GM21423 (cell line): ENCODE results near the gene NCAPD3.

Experiments used
- ATAC-seq: cut with Tn5 transposase; IDR thresholded peaks from one replicate; pipeline ENCODE4 v1.9.1; 2021; ENCODE audit warnings: mild to moderate bottlenecking, moderate library complexity; ENCODE audit not compliant: unreplicated experiment

NCAPD3 gene

DNA sequence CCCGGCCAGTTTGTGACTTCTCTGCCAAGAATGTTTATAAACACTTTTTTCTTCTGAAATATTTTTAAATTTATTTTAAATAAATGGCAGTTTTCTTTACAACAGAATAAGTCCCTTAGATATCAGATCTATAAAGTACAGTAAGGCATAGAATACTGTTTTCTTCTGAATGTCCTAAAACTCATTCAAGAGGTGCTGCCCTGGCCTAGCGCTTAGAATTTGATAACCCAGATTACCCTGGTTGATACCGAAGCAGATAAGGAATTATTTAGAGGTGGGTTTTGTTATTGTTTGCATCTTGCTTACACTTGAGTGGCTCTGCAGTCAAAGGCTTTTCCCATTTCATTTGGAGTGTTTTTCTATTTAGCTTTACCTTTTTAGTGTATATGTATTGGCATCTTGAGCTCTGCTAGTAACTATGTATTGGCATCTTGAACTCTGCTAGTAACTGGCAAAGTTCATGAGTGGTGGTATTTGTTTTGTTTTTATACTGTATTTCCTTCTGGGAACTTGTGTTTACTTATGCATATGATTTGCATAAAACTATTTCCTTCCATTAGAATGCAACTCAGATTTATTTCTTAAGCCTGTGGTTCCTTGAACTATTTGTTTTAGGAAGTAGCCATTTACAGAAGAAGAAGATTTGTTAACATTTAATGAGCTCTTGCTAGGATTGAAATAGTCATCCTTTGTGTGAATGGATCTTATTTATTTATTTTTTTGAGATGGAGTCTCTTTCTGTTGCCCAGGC, 30.8 kb upstream of the NCAPD3 start:
- no peak for ATAC-seq

DNA sequence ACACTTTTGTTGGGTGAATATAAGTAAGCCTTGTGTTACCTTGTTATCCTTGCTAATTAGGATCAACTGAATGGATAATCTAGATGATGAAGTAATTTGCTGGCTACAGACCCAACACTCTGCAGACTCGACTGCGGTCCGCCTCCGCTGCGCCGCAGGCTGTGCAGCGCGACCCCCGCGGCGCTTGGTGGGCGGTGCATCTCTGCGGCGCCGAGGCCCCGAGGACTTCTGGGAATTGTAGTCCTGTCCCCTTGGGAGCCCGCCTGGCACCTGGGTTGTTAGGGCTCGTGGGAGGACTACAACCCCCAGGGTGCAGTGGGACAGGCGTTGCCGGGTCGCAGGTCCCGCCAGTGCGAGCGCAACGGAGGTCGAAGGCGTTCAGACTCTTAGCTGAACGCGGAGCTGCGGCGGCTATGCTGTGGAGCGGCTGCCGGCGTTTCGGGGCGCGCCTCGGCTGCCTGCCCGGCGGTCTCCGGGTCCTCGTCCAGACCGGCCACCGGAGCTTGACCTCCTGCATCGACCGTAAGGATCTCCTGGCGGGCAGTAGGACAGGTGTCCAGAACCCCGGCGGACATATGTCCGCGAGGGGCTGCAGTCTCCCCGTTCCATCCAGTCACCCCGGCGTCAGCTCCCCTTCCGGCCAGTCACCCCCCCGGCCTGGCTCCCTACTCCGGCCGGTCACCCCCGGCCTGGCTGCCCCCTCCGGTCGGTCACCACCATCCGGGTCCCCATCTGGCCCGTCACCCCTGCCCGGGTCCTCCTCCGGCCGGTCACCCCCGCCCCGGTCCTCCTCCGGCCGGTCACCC, 29.6 kb upstream of the NCAPD3 start, which contains the start of the genes ACAD8 and THYN1:
TSS of gene ACAD8 (plus strand) at position 381 of the 806 bp plus-strand sequence. CDS start at position 414, 33 bp downstream.
TSS of gene THYN1 (minus strand) at position 165 of the 806 bp plus-strand sequence. CDS start 470 bp downstream, outside the sequence.
- peak; percentile 99 for ATAC-seq

DNA sequence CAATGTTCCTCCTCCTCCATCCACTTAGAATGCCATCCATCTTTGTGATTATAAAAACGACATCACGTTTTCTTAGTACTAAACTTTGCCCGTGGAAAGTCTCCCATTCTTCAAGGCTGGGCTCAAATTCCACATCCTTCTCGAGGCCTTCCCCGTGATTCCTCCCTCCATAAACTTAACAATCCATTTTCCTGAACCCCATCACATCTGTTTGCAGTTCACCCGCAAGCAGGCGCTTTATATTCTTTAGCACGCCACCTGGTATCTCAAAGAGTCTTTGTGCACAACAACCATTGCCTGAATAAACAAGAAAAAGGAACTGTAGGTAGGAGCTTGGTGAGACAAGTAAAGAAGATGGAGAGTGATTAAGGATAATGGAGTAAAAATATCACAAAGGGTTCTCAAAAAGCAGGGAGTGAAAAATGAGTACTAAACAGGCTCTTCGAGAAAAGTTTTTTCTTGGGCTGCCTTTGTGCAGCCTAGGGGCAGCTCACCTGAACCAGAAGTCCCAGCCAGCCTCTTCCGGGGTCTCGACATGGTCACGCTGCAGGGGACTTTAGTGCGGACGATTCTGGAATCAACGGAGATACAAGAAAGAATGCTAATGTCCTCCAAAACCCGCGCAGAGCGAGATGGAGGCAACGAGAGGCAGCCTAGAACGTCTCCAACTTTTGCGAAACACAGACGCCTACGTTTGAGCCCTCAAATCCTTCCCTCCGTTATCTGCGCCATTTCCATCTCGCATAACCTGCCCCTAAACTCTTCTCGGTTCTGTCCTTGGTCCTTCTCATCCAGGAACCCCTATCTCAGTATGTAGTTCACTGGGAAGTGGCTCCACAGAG, 28.8 kb upstream of the NCAPD3 start:
- peak; percentile 25 for ATAC-seq

DNA sequence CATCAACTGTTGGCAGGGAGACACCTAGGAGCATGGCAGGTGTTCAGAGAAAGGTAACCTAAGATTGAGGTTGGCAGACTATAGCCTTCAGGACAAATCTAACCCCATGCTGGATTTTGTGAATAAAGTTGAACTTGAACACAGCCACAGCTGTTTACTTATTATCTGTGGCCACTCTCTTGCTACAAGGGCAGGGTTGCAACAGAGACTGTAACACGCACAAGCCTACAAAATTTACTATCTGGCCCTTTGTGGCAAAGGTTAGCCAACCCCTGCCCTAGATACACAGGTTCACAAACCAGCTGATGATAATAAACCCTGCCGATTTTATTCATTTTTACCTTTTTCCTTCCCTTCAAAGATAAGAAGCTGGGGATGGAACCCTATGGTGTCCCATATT, 26.9 kb upstream of the NCAPD3 start:
- no peak for ATAC-seq

DNA sequence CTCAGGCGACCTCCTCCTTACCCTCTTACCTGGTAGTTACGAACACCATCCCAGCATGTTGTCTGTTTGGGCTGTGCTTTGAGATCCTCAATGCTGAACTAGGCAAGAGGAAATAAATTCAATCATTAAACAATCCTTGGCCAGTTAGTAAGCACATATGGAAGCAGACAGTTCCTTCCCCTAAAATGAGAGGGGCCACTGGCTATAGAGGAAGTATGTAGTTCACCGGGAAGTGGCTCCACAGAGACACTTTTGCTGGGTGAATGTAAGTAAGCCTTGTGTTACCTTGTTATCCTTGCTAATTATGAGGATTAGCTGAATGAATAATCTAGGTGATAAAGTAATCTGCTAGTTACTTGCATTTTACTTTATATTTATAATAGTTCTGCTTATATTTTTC, 26.5 kb upstream of the NCAPD3 start:
- ATAC-seq = no peak

DNA sequence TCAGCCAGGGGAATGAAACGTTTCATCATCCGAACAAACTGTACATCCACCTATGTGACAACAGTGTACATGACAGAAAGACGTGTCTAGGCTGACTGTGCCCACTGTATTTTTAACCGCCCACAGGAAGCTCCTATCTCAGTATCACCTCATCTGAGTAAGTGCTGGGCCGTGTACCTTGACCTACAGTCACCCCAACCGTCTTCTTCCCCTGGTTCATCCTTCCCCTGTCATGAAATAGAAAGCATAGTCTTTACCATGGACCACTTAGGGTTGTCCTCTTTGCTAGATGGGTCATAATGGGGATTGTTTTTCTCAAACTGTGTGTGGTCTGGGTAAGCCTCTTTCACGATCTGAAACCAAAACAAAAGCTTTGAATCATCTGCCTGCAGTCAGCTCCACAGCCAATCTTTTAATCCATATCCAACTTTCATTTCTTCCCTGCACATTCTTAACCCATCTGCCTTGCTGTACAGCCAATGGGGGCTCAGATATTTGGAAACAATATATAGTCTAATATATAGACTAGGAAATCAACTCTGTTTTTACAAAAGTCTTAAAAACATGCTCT, 25.2 kb upstream of the NCAPD3 start:
- no peak for ATAC-seq

DNA sequence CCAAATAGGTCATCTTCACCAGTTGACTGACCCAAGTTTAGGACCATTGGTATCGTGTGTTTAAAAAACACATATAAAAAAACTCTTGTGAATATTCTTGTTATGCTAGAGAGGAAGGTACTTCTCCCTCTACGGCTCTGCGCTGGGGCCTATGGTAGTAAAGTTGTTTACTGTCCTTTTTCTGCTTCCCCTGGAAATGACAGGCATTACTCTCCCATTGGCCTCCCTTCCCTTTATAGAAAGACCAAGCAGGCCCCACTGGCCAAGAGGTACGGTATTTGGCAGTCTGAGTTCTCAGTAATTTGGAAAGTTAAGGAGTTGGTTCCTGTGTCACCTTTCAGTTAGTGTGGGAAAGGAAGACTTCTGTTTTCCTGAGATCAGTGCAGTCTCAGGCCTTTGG, 22.9 kb upstream of the NCAPD3 start:
- ATAC-seq = no peak

DNA sequence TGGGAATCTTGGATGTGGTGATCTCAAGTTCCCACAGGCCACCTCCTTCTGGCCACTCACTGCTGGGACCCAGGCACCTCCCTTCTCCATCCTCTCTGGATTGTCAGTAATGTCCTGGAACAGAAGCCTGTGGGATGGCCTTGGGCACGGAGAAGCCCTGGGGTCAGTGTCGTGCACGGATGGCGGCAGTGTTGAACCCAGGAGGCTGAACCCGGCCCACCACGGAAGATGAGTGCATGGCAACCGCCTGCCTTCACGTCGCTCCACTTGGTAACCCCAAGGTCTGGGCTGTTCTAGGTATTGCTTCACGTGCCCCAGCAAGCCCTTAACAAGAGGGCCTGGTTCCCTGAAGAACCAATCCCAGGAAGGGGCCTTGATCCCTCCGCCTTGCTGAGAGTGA, 22.3 kb upstream of the NCAPD3 start:
- ATAC-seq = no peak

DNA sequence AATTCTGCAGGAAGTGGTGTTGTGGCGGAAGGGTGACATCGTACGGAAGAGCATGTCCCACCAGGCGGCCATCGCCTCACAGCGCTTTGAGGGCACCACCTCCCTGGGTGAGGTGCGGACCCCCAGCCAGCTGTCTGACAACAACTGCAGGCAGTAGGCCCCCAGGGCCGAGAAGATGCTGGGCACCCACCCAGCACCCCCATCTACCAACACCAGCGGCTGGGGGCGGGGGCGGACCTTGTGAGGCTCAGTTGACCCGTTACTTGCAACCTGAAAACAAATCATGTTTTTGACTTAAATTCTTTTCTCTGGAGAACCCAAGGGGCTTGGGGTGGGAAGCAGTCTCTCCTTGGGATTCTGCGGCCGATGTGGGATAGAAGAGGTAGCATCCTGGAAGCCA, 21.7 kb upstream of the NCAPD3 start:
- ATAC-seq = no peak

DNA sequence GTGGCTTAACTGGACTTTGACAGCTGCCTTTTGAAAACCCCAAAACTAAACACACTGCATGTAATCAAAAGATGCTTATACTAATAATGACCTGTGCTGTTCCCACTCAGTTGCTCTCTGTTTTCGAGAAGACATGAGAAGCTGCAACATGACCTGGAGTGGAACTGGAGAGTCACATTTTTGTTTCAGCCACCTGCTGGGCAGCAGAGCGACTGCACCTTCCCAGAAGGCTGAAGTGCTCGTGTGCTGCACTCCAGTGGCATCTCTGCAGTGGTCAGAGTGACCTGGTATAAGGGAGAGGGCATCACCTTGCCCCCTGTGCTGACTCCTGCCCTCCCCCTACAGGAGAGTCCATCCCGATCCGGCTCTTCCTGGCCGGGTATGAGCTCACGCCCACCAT, 20.8 kb upstream of the NCAPD3 start:
- ATAC-seq = peak; percentile 81

DNA sequence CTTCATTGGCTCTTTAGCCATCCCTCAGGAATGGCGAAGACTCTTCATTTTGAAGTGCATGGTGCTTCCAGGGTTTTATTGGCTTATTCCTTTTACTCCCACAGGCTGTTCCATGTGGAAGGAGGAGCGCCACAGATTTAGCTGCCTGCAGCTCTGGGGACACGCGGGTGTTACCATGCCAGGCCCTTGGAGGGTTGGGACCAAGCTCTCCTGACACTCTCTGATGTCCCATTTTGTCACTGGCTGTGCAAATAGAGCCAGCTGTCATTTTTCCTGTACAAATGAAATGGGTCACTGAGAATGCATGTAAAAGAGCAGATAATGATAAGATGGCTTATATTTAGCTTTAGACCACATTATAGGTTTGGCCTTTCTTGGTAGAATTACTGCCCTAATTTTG, 20.1 kb upstream of the NCAPD3 start:
- ATAC-seq = no peak

DNA sequence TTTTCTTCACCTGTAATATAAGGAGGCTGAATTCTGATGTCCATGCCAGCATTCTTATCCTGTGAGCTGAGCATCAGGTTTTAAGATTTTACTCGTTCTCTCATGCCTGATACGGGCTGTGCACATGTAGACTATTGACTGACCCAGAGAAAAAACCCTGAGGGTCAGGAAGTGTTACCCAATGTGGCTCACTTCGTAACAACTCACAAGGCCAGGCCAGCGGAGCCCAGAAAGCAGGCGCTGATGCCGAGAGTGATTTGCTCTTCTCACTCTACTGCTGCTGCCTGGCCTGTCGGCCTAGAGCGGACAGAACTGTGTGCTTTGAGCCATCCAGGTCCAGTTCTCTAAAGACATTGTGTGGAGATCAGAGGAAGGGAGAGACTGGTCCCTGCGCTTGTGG, 18.6 kb upstream of the NCAPD3 start:
- ATAC-seq = no peak

DNA sequence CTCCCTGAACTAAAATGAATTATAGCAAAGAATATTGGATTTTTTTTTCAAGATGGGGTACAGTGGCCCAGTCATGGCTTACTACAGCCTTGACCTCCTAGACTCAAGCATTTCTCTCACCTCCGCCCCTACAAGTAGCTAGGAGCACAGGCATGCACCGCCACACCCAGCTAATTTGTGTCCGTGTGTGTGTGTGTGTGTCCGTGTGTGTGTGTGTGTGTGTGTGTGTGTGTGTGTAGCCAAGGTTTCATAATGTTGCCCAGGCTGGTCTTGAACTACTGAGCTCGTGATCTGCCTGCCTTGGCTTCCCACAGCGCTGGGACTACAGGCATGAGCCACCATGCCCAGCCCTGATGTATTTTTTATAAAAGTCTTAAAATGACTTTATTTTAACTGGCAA, 16.8 kb upstream of the NCAPD3 start:
- no peak for ATAC-seq

DNA sequence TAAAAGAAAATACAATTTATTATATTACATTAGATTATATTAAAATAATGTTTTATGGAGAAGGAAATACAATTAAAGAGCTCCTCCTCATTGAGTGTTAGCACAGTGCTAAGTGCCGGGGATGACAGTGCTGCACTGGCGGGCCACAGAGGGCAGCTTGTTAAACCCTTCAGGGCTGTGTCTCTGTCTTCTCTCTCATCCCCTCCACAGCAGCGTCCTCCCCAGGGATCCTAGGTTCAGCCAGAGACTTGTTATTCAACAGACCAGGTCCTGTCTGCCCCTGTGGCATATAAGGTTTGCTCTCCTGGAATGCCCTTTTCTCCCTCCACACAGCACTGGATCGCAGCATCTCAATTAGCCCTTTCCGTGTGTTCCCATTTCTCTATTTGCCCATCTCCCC, 15.2 kb upstream of the NCAPD3 start:
- ATAC-seq = no peak

DNA sequence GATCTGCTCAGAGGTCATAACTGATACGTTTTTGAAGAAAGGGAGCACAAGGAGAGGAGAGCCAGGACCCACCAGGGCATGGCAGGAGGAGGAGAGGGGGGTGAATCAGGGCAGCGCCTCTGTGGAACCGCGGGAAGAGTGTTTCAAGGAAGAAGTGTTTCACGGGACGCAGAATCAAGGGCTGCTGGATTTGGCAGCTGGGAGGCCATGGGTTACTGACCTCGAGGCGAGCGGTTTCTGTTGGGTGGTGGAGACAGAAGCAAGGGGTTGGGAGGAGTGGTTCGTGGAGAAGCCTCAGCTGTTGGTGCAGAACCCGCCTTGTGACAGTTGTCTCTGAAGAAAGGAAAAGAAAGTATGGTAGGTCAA, 13.8 kb upstream of the NCAPD3 start:
- ATAC-seq = no peak

DNA sequence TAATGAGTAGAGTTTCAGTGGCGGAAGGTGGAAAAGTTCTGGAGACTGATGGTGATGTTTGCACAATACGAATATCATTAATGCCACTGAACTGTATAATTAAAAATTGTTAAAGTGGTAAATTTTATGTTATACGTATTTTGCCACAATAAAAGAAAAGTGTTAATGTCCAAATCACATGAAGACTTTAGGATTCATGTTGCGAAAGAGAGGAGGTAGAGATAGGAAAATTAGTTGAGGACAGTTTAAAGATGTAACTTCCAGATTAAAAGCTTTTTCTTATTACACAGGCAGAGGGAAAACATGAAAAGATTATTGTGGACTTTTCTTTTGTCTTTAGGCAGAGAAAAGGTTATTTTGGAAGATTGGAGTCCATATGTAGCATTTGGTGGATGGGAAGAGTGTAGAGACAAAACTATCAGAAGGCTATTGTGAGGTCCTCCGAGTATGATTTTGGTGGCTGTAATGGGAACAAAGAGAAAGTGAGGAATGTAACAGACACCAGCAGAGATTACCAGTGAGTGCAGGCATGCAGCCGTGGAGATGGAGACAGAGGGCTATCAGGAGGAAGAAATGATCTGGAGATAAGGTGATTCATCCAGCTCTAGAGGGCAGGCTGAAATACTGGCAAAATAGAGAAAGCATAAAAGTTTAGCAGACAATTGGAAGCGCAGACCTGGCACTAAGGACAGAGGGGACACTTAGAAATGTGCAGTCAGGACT, 13.2 kb upstream of the NCAPD3 start:
- no peak for ATAC-seq

DNA sequence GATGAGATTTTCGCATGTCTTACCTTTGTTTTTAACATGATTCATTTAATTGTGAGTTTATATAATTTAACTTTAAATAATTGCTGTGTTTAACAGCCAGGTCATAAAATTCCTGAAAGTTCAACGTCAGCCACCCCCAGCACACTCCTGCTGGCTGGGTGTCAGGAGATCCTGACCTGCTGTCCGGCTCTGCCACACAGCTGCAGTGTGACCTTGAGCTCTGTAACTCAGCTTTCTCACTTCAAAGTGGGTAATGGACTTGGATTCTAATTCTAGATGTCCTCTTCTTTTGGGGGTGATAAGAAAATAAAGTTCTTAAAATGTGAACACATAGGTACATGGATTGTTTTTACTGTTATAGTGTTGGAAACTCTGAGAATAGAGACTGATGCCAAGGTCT, 11.6 kb upstream of the NCAPD3 start:
- ATAC-seq = no peak

DNA sequence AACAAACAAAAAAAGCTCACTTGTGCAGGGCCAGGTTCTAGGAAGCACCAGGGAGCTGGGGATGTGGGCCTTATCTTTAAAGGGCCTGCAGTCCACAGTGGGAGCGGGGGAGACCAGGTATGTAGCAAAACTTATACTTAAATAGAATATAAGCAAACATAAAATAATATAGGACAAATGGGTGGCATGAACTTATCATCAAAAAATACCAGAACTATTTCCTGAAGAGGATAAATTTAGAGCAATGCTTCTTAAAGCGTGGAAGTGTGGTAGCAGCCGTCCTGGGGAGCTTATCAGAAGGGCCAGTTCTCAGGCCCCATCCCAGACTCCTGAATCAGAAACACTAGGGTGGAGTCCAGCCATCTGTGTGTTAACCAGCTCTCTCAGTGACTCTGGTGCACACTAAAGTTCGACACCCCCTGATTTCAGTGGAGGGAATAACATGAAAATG, 10.0 kb upstream of the NCAPD3 start:
- no peak for ATAC-seq

DNA sequence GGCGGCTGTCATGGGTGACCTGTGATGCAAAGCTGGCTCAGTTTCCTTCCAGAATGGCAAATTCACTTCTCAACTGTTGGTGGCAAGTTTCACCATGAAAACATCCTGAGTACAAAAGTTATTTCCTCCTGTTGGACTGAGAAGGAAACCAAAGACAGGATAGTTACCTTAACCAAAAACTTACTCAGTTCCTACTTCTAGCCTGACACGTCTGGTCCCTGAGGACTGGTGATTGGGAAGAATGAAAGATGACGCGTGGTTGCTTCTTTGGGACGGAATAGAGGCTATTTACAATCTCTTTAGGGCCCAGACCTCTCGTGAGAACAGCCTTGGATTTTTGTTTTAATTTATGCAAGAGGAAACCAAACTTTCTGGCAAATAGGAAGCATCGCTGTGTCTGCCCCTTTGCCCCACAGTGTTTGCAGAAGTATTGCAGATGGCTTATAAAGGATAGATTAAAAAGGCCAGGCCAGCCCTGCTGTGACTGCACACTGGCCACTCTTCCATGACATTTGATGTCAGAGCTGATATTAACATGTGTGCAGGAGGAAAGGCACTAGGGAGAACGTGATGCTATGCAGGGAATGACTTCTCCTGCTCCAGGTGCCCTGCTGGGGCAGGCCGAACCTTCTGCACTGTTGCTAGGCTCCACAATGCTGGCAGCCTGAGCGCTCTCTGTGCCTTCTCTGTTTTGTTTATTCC, 8.3 kb upstream of the NCAPD3 start:
- ATAC-seq = peak; percentile 37

DNA sequence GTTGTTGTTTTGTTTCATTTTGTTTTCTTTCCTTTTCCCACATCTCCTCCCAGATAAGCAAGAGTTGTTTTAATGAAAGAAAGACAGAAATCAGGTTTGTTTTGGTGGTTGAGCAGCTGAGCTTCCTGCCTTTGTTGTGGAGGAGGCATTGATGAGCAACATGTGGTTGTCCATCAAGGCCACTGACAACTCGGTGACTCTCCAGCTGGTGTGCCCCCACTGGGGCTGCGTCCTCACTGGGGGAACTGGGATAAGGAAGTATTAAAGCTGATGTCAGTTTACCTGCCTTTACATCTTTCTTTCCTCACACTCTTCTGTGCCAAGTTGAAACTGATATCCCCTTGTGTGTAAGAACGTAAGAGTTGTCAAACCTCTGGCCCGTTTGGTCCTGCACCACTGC, 6.6 kb upstream of the NCAPD3 start:
- ATAC-seq = no peak
